T-helper 1 cell (primary cell): ENCODE results near the gene CHPF2.
A peak's percentile ranks its signal among the peaks of the same experiment; 100 is the strongest.

Source experiments
- DNase-seq, 5 donors: peaks; one replicate each; pipeline ENCODE4 v3.0.0-alpha.2; 2012 to 2020
- total RNA-seq, 4 donors: gene quantifications; one replicate each; lab custom pipeline; 2026; lab: John Stamatoyannopoulos, UW

CHPF2 gene
- total RNA-seq = 66.3 to 90.4 (median 74.7) reads per million in 4 donors

GRCh38 chr7:151232091-151232916 is at the start of gene CHPF2:
Gene CHPF2 (plus strand): TSS chr7:151232483. CDS start chr7:151234012, 1,529 bp downstream.
- DNase-seq = peak; percentile 73 to 91 (median 84)

- no peak for DNase-seq
Observed at GRCh38 chr7:151185762-151186639, 46.3 kb upstream of the CHPF2 start.

GRCh38 chr7:151186640-151187408 is 45.5 kb upstream of the CHPF2 start, which contains the start of gene ASB10:
Gene ASB10 (minus strand): TSS chr7:151187250. CDS start chr7:151187130, 120 bp downstream.
- DNase-seq = no peak

GRCh38 chr7:151187409-151188251 is 44.7 kb upstream of the CHPF2 start:
- no peak for DNase-seq

GRCh38 chr7:151188252-151188542 is 44.1 kb upstream of the CHPF2 start:
- DNase-seq = no peak

GRCh38 chr7:151189038-151189437 is 43.2 kb upstream of the CHPF2 start:
- DNase-seq = no peak

GRCh38 chr7:151191544-151191943 is 40.7 kb upstream of the CHPF2 start:
- DNase-seq = no peak

GRCh38 chr7:151192002-151192539 is 40.2 kb upstream of the CHPF2 start:
- no peak for DNase-seq

GRCh38 chr7:151193203-151193978 is 38.9 kb upstream of the CHPF2 start:
- DNase-seq = no peak

GRCh38 chr7:151194188-151194587 is 38.1 kb upstream of the CHPF2 start:
- DNase-seq = no peak

- no peak for DNase-seq
Observed at GRCh38 chr7:151195616-151196450, 36.5 kb upstream of the CHPF2 start.

- DNase-seq = no peak
Observed at GRCh38 chr7:151197932-151198331, 34.4 kb upstream of the CHPF2 start.

- DNase-seq = no peak
Observed at GRCh38 chr7:151198945-151199848, 33.1 kb upstream of the CHPF2 start.

- no peak for DNase-seq
Observed at GRCh38 chr7:151201344-151201743, 30.9 kb upstream of the CHPF2 start.

GRCh38 chr7:151201751-151202150 is 30.5 kb upstream of the CHPF2 start:
- no peak for DNase-seq

GRCh38 chr7:151202836-151203235 is 29.4 kb upstream of the CHPF2 start:
- DNase-seq = no peak

- DNase-seq = no peak
Observed at GRCh38 chr7:151204383-151205032, 27.8 kb upstream of the CHPF2 start.

- DNase-seq = no peak
Observed at GRCh38 chr7:151205730-151206129, 26.6 kb upstream of the CHPF2 start.
